ENCODE measurements around the gene SPRN.

SPRN gene

DNA sequence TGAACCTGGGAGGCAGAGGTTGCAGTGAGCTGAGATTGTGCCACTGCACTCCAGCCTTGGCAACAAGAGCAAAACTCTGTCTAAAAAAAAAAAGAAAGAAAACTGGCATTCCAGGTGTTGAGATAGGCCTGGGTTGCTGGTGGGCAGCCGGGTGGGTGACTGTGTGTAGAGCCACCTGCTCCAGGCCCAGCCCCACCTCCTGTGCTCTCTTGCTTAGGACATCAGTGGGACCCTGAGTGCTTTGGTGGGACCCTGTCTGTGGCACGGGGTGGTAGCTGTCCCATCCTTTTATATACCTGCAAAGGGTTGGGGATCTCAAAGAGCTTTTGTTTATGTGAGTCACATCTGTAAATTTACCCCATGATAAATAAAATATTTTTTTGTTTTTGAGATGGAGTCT, 39.2 kb downstream of the SPRN start:
- no peak for TF ChIP-seq EZH2phosphoT487 (IDR thresholded peaks at IDR 0.05; ENCODE audit: borderline replicate concordance)
- TF ChIP-seq, protein P1, sequence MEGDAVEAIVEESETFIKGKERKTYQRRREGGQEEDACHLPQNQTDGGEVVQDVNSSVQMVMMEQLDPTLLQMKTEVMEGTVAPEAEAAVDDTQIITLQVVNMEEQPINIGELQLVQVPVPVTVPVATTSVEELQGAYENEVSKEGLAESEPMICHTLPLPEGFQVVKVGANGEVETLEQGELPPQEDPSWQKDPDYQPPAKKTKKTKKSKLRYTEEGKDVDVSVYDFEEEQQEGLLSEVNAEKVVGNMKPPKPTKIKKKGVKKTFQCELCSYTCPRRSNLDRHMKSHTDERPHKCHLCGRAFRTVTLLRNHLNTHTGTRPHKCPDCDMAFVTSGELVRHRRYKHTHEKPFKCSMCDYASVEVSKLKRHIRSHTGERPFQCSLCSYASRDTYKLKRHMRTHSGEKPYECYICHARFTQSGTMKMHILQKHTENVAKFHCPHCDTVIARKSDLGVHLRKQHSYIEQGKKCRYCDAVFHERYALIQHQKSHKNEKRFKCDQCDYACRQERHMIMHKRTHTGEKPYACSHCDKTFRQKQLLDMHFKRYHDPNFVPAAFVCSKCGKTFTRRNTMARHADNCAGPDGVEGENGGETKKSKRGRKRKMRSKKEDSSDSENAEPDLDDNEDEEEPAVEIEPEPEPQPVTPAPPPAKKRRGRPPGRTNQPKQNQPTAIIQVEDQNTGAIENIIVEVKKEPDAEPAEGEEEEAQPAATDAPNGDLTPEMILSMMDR (conservative IDR thresholded peaks at IDR 0.05; ENCODE audit: low read length) = no peak
- Histone ChIP-seq H3K9me2 (replicated peaks; ENCODE audit: low read depth, low read length) (no peaks in the 10 kb centered on the region), H4K20me1 (ENCODE audit: insufficient read depth, low read length, poor library complexity, severe bottlenecking) (no peaks in the 10 kb centered on the region), H3K4me3 (ENCODE audit: low read length, poor library complexity, severe bottlenecking) (no peak overlapping the region), H3K79me2 (ENCODE audit: insufficient read depth, low read length) (no peaks in the 10 kb centered on the region), H3K36me3 (ENCODE audit: insufficient read depth, low read length) (no peaks in the 10 kb centered on the region), H3K27me3 (ENCODE audit: insufficient read depth, low read length, poor library complexity, severe bottlenecking) (no peaks in the 10 kb centered on the region), H3K9ac (ENCODE audit: low read depth, low read length, poor library complexity, severe bottlenecking) (no peak overlapping the region), H3K4me2 (ENCODE audit: low read depth, low read length, poor library complexity, severe bottlenecking) (no peak overlapping the region), H3F3A (ENCODE audit: low read depth) (peaks cover 6% of the 10 kb centered on the region; the same call in 1 of the 2 replicates), H3K9me3 (ENCODE audit: insufficient read depth, low read depth, low read length) (no peaks in the 10 kb centered on the region), H2AFZ (ENCODE audit: low read length) (no peak overlapping the region), H3K4me1 (ENCODE audit: insufficient read depth, low read length, poor library complexity, severe bottlenecking) (peaks cover 22% of the 10 kb centered on the region)

DNA sequence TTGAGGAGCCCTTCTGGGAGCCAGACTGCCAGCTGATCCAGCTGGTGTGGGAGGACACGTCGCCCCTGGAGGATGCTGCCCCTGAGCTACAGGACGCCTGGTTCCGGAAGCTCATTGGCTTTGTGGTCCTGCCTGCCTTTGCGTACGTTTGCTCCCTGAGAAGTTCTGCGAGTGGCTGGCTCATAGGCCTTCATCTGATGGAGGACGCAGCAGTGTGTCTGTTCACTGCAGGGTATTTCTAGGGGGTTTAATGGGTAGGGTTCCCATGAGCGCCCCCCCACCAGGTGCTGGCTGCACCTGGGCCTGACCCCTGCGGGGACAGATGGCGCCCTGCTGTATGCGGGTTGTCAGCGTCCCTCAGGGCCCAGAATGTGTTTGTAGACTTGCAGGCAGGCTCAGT, 40.4 kb downstream of the SPRN start:
- Histone ChIP-seq H3F3A (ENCODE audit: low read depth) (no peaks in the 10 kb centered on the region; the same call in 1 of the 2 replicates), H3K36me3 (ENCODE audit: insufficient read depth, low read length) (no peaks in the 10 kb centered on the region), H2AFZ (ENCODE audit: low read length) (no peak overlapping the region), H4K20me1 (ENCODE audit: insufficient read depth, low read length, poor library complexity, severe bottlenecking) (no peaks in the 10 kb centered on the region), H3K9ac (ENCODE audit: low read depth, low read length, poor library complexity, severe bottlenecking) (no peak overlapping the region), H3K9me2 (replicated peaks; ENCODE audit: low read depth, low read length) (no peaks in the 10 kb centered on the region), H3K4me1 (ENCODE audit: insufficient read depth, low read length, poor library complexity, severe bottlenecking) (peaks cover 13% of the 10 kb centered on the region), H3K79me2 (ENCODE audit: insufficient read depth, low read length) (no peaks in the 10 kb centered on the region), H3K9me3 (ENCODE audit: insufficient read depth, low read depth, low read length) (no peaks in the 10 kb centered on the region), H3K27me3 (ENCODE audit: insufficient read depth, low read length, poor library complexity, severe bottlenecking) (no peaks in the 10 kb centered on the region), H3K4me3 (ENCODE audit: low read length, poor library complexity, severe bottlenecking) (no peak overlapping the region), H3K4me2 (ENCODE audit: low read depth, low read length, poor library complexity, severe bottlenecking) (no peak overlapping the region)
- TF ChIP-seq, protein P1 (conservative IDR thresholded peaks at IDR 0.05; ENCODE audit: low read length) = no peak
- no peak for TF ChIP-seq EZH2phosphoT487 (IDR thresholded peaks at IDR 0.05; ENCODE audit: borderline replicate concordance)

DNA sequence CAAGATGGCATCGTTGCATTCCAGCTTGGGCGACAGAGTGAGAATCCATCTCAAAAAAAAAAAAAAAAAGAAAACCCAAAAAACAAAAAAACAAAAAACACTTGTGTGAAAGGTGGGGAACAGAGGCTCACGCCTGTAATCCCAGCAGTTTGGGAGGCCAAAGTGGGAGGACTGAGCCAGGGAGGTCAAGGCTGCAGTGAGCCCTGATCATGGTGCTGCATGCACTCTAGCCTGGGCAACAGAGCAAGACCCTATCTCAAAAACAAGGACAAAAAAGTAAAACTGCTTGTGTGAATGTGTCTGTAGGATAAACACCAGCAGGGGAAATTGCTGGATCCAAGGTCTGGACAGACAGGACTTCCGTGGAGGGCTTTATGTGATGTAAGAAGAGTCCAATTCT, 40.9 kb downstream of the SPRN start:
- Histone ChIP-seq H3K4me1 (ENCODE audit: insufficient read depth, low read length, poor library complexity, severe bottlenecking) (peaks cover 10% of the 10 kb centered on the region), H3K27me3 (ENCODE audit: insufficient read depth, low read length, poor library complexity, severe bottlenecking) (no peaks in the 10 kb centered on the region), H3K4me3 (ENCODE audit: low read length, poor library complexity, severe bottlenecking) (no peak overlapping the region), H3K9ac (ENCODE audit: low read depth, low read length, poor library complexity, severe bottlenecking) (no peak overlapping the region), H3K9me3 (ENCODE audit: insufficient read depth, low read depth, low read length) (no peaks in the 10 kb centered on the region), H3K9me2 (replicated peaks; ENCODE audit: low read depth, low read length) (no peaks in the 10 kb centered on the region), H3K36me3 (ENCODE audit: insufficient read depth, low read length) (no peaks in the 10 kb centered on the region), H4K20me1 (ENCODE audit: insufficient read depth, low read length, poor library complexity, severe bottlenecking) (no peaks in the 10 kb centered on the region), H3K4me2 (ENCODE audit: low read depth, low read length, poor library complexity, severe bottlenecking) (no peak overlapping the region), H2AFZ (ENCODE audit: low read length) (no peak overlapping the region), H3K79me2 (ENCODE audit: insufficient read depth, low read length) (no peaks in the 10 kb centered on the region), H3F3A (ENCODE audit: low read depth) (no peaks in the 10 kb centered on the region)
- TF ChIP-seq EZH2phosphoT487 (IDR thresholded peaks at IDR 0.05; ENCODE audit: borderline replicate concordance) = no peak
- TF ChIP-seq, protein P1 (conservative IDR thresholded peaks at IDR 0.05; ENCODE audit: low read length) = no peak
